GM18505 (cell line): ENCODE results near the gene DOK5.

Experiments used
- ATAC-seq: cut with Tn5 transposase; IDR thresholded peaks from one replicate; pipeline ENCODE4 v1.9.1; 2021; ENCODE audit not compliant: unreplicated experiment
- POLR2A ChIP-seq: IDR thresholded peaks from 4 replicates; pipeline ENCODE4 v1.6.1; 2011; ENCODE audit warnings: borderline replicate concordance; ENCODE audit not compliant: insufficient read depth, insufficient read length; ENCODE audit errors: extremely low read depth

Gene DOK5

GRCh38 chr20:54619682-54620081 lies 144.3 kb downstream of the DOK5 start:
- no peak for TF ChIP-seq POLR2A
- ATAC-seq = no peak

GRCh38 chr20:54620611-54621010 lies 145.2 kb downstream of the DOK5 start:
- no peak for TF ChIP-seq POLR2A
- ATAC-seq = no peak

GRCh38 chr20:54622333-54623295 lies 147.2 kb downstream of the DOK5 start:
- TF ChIP-seq POLR2A = no peak
- ATAC-seq = no peak

- TF ChIP-seq POLR2A = no peak
- ATAC-seq = no peak
Observed at GRCh38 chr20:54623991-54624569, 148.7 kb downstream of the DOK5 start.

GRCh38 chr20:54624706-54625390 lies 149.5 kb downstream of the DOK5 start:
- no peak for ATAC-seq
- no peak for TF ChIP-seq POLR2A

GRCh38 chr20:54625497-54625896 lies 150.1 kb downstream of the DOK5 start:
- no peak for TF ChIP-seq POLR2A
- no peak for ATAC-seq

GRCh38 chr20:54626126-54626525 lies 150.7 kb downstream of the DOK5 start:
- no peak for TF ChIP-seq POLR2A
- no peak for ATAC-seq

DNA sequence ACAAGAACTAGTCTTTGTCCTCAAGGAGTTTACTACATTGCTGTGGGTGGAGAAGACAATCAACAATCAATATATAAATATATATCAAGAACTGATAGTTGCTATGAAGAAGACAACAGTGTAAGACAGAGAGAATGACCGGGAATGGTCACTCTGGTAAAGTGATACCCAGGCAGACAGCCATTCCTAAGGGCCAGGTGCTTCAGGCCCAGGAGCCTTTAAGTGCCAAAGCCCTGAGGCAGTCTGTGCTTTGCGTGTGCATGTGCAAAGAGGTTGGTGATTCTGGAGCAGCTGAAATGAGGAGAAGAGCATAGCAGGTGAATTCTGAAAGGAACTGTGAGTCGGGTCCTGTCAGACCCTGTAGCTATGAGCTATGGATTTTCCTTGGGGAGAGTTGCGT lies 154.2 kb downstream of the DOK5 start:
- TF ChIP-seq POLR2A = no peak

DNA sequence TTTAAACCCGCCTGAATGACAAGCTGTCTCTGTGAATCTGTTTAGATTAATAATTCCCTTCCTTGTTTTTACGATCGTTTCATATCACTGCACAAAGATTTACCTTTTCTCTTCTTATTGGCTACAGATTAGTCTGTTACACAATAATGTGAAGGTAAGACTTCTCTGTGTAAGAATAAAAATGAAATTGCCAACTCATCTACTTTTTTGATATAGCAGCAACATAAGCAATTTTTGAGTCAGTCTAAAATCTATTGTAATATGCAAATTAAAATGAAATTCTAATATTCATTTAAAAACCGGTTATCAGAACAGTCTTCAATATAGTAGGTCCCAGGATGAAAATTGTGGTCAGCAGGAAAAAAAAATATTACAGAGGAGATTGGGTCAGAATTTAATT lies 155.2 kb downstream of the DOK5 start:
- TF ChIP-seq POLR2A = no peak
- ATAC-seq = no peak

More for the DNA sequence above, 154.2 kb downstream of the DOK5 start:
- ATAC-seq = no peak

GRCh38 chr20:54631059-54631458 lies 155.7 kb downstream of the DOK5 start:
- TF ChIP-seq POLR2A = no peak
- no peak for ATAC-seq

DNA sequence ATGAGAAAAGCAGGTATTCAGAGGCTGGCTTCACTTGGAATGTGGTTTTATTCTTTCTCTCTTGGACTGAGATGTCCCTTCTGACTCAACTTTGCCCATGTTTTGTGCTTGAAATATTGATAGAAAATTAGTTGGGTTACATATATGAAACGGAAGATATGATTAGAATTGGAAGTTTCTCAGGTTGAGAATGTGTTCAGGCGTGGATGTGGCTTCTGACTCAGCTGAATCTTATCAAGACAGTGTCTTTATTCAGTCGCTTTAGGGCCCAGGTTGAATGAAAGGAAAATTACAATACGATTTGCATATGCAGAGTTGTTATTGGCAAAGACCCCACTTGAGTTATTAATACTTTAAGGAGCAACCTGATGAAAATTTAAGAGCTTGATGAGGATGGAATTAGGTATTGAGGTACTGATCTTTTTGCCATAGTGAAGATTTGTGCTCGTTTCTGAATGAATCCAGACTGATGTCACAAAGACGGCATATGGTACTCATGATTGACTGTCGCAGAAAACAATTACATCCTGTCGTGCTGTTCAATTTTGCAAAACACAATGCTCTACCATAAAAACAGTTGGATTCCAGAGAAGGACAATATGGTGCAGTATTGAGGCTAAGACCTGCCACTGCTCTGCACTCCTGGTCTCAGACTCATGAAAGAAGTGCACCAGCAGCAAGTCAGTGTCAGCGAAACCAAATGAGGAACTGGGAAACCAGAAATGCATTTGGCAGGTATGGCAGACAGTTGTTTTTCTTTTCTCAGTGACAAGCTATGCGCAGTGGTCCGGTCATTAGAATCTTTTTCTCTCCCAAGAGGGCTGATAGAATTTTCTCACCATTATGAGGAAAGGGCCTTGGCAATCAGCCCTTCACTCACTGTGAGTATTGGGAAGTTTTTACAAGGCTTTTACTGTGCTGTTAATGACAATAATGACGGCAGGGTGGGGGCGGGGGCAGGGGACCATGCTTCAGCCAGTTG lies 158.3 kb downstream of the DOK5 start:
- TF ChIP-seq POLR2A = no peak
- peak; percentile 98 for ATAC-seq

DNA sequence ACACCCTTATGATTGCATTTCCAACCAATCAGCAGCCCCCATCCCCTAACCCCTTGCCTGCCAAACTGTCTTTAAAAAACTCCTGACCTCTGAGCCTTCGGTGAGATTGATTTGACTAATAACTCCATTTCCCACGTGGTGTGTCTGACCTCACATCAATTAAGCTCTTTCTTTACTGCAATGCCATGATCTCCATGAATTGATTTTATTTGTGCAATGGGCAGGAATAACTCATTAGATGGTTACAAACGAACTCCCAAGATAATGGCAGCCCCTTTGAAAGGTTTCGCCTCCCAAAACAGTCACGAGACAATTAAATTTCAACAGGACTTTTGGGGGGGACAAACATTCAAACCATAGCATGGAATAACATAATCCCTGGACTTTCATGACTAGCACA lies 161.2 kb downstream of the DOK5 start:
- TF ChIP-seq POLR2A = no peak
- no peak for ATAC-seq

- no peak for TF ChIP-seq POLR2A
- no peak for ATAC-seq
Observed at GRCh38 chr20:54639941-54640340, 164.5 kb downstream of the DOK5 start.

GRCh38 chr20:54640800-54641199 lies 165.4 kb downstream of the DOK5 start:
- no peak for ATAC-seq
- TF ChIP-seq POLR2A = no peak
